Measurements from ENCODE around the gene MED27.

Gene MED27

DNA sequence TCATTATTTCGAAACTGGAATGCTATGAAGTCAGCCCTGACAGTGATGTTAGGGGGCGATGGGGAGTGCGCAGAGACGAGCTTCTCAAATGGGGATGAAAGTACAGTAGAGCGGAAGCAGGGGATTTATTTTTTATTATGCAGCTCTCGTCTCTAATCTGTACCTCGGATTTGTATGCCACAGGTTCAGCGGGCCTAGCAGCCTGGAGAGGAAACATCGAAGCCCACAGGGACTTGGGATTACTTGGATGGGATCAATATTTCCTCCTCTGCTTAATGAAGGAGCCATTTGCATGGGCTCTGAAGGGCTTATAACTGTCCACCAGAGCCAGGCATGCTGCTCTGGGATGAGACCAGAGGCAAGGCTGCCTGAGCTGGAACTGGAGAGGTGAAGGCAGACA is 206.3 kb downstream of the MED27 start:
- TF ChIP-seq TCF12 (IDR thresholded peaks at IDR 0.05; ENCODE audit: low read depth), result no peak
- TF ChIP-seq, protein P1, sequence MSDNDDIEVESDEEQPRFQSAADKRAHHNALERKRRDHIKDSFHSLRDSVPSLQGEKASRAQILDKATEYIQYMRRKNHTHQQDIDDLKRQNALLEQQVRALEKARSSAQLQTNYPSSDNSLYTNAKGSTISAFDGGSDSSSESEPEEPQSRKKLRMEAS (IDR thresholded peaks at IDR 0.05), result no peak
- TF ChIP-seq, protein P2, sequence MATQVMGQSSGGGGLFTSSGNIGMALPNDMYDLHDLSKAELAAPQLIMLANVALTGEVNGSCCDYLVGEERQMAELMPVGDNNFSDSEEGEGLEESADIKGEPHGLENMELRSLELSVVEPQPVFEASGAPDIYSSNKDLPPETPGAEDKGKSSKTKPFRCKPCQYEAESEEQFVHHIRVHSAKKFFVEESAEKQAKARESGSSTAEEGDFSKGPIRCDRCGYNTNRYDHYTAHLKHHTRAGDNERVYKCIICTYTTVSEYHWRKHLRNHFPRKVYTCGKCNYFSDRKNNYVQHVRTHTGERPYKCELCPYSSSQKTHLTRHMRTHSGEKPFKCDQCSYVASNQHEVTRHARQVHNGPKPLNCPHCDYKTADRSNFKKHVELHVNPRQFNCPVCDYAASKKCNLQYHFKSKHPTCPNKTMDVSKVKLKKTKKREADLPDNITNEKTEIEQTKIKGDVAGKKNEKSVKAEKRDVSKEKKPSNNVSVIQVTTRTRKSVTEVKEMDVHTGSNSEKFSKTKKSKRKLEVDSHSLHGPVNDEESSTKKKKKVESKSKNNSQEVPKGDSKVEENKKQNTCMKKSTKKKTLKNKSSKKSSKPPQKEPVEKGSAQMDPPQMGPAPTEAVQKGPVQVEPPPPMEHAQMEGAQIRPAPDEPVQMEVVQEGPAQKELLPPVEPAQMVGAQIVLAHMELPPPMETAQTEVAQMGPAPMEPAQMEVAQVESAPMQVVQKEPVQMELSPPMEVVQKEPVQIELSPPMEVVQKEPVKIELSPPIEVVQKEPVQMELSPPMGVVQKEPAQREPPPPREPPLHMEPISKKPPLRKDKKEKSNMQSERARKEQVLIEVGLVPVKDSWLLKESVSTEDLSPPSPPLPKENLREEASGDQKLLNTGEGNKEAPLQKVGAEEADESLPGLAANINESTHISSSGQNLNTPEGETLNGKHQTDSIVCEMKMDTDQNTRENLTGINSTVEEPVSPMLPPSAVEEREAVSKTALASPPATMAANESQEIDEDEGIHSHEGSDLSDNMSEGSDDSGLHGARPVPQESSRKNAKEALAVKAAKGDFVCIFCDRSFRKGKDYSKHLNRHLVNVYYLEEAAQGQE (IDR thresholded peaks at IDR 0.05; ENCODE audit: low read depth), result no peak
- TF ChIP-seq CEBPB (IDR thresholded peaks at IDR 0.05), result no peak
- TF ChIP-seq EGR1 (IDR thresholded peaks at IDR 0.05), result no peak
- TF ChIP-seq ZBTB7A (IDR thresholded peaks at IDR 0.05; ENCODE audit: low read depth), result no peak
- no peak for TF ChIP-seq FOXM1 (IDR thresholded peaks at IDR 0.05; ENCODE audit: borderline replicate concordance, low read depth)
- TF ChIP-seq, protein P3, sequence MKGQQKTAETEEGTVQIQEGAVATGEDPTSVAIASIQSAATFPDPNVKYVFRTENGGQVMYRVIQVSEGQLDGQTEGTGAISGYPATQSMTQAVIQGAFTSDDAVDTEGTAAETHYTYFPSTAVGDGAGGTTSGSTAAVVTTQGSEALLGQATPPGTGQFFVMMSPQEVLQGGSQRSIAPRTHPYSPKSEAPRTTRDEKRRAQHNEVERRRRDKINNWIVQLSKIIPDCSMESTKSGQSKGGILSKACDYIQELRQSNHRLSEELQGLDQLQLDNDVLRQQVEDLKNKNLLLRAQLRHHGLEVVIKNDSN (IDR thresholded peaks at IDR 0.05), result no peak
- TF ChIP-seq CREB1 (IDR thresholded peaks at IDR 0.05; ENCODE audit: low read depth), result no peak
- TF ChIP-seq TEAD4 (IDR thresholded peaks at IDR 0.05), result no peak
- TF ChIP-seq YY1 (IDR thresholded peaks at IDR 0.05; ENCODE audit: low read depth), result no peak
- no peak for TF ChIP-seq RAD21 (IDR thresholded peaks at IDR 0.05; ENCODE audit: low read depth)
- no peak for TF ChIP-seq TAF1 (IDR thresholded peaks at IDR 0.05; ENCODE audit: low read depth)
- TF ChIP-seq EP300 (IDR thresholded peaks at IDR 0.05; ENCODE audit: borderline replicate concordance), result no peak

DNA sequence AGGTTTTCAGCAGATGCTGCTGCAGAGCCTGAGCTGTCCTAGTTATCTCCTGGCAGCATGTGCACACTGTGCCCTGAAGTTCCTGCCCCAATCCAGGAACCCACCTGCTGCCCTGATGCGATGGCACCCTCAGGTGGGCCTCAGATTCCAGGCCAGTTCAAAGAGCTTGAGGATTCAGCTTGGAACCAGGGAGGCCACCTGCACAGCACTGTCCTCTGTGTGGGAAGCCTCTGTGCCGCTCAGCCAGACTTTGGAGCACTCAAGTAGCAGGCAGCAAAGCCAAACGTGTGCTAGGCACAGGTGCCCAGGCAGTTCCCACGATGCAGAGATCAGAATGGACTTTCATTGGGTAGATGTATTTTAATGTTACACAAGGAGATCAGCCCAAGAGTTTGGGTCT is 207.0 kb downstream of the MED27 start:
- TF ChIP-seq ZBTB7A (IDR thresholded peaks at IDR 0.05; ENCODE audit: low read depth) (no peak), YY1 (IDR thresholded peaks at IDR 0.05; ENCODE audit: low read depth) (no peak), TAF1 (IDR thresholded peaks at IDR 0.05; ENCODE audit: low read depth) (no peak), TCF12 (IDR thresholded peaks at IDR 0.05; ENCODE audit: low read depth) (no peak), EP300 (IDR thresholded peaks at IDR 0.05; ENCODE audit: borderline replicate concordance) (no peak), CEBPB (IDR thresholded peaks at IDR 0.05) (no peak), CREB1 (IDR thresholded peaks at IDR 0.05; ENCODE audit: low read depth) (no peak), NFIC (IDR thresholded peaks at IDR 0.05) (no peak), RAD21 (IDR thresholded peaks at IDR 0.05; ENCODE audit: low read depth) (no peak), EGR1 (IDR thresholded peaks at IDR 0.05) (no peak), TEAD4 (IDR thresholded peaks at IDR 0.05) (no peak)
- TF ChIP-seq, protein P1 (IDR thresholded peaks at IDR 0.05), result no peak
- TF ChIP-seq, protein P3 (IDR thresholded peaks at IDR 0.05), result no peak
- TF ChIP-seq, protein P2 (IDR thresholded peaks at IDR 0.05; ENCODE audit: low read depth), result no peak

DNA sequence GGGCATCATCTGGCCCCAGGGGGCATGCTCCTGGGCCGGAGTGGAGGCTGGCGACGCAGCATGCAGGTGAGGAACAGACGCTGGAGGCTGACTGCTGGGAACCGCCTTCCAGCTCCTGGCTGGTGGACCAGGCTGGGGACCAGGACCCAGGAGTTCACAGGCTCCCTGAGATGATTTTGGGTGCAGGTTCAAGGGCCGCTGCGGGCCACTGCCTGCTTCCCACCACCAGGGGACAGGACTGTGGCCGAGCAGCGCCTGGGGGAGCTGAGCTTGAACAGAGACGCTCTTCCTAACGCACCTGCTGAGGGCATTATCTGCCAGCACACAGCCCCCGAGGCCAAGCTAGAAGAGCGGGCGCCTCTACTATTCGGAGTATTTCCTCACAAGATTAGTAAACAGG is 207.7 kb downstream of the MED27 start:
- TF ChIP-seq CEBPB (IDR thresholded peaks at IDR 0.05) (no peak), YY1 (IDR thresholded peaks at IDR 0.05; ENCODE audit: low read depth) (no peak), EP300 (IDR thresholded peaks at IDR 0.05; ENCODE audit: borderline replicate concordance) (no peak), TAF1 (IDR thresholded peaks at IDR 0.05; ENCODE audit: low read depth) (no peak), TCF12 (IDR thresholded peaks at IDR 0.05; ENCODE audit: low read depth) (no peak), FOXM1 (IDR thresholded peaks at IDR 0.05; ENCODE audit: borderline replicate concordance, low read depth) (no peak), CREB1 (IDR thresholded peaks at IDR 0.05; ENCODE audit: low read depth) (no peak), EGR1 (IDR thresholded peaks at IDR 0.05) (no peak), ZBTB7A (IDR thresholded peaks at IDR 0.05; ENCODE audit: low read depth) (no peak), RAD21 (IDR thresholded peaks at IDR 0.05; ENCODE audit: low read depth) (no peak), NFIC (IDR thresholded peaks at IDR 0.05) (no peak), TEAD4 (IDR thresholded peaks at IDR 0.05) (no peak)
- TF ChIP-seq, protein P1 (IDR thresholded peaks at IDR 0.05), result no peak
- TF ChIP-seq, protein P2 (IDR thresholded peaks at IDR 0.05; ENCODE audit: low read depth), result no peak
- TF ChIP-seq, protein P3 (IDR thresholded peaks at IDR 0.05), result no peak

All from Ishikawa (cell line).